CD4-positive, alpha-beta T cell treated with Interleukin-1 beta for 1 hour (primary cell): ENCODE measurements around the gene SLC26A6.

ENCODE experiments used
- DNase-seq, 2 donors: peaks; one replicate each; pipeline ENCODE4 v3.0.0-alpha.2; 2020 to 2022

The SLC26A6 gene

DNA sequence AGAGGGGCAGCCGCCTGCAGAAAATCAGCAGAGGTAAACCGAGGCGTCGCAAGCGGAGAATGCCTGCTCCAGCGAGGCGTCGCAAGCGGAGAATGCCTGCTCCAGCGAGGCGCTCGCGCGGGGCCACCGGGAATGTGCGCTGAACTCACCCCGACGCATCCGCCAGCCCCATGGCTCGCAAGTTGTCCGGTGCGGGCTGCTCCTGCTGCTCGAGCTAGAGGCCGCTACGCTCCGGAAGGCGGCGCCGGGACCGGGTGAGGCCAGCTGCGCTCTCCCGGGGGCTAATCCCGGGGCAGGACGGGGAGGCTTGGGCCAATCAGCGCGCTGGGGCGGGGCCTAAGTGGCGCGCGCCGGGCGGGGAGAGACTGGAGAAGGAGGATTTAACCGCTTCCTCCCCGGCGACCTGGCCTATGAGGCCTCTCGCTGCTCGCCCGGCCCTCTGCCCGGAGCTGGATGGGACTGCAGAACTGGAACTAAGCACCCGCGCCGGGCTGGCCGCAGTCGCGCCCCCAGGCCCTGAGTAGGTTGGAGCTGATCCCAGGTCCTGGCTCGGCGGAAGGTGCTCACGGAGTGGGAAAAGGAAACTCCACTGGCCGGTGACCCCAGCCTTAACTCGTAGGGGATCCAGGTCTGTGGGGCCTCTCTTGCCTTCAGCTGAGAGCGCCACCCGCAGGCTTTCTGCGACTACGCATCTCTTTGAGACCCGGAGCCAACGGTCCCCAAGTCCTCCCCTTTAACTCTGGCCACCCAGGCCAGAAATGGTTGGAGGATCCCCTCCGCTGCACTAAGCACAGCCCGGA, at the start of gene SLC26A6:
SLC26A6 (minus strand) TSS at position 240 of the 800 bp plus-strand sequence; CDS start at position 172, 68 bp downstream.
- DNase-seq = peak; percentile 91 to 93

GRCh38 chr3:48684480-48685143, 49.4 kb upstream of the SLC26A6 start:
- DNase-seq = peak in 1 of 2 donors; percentile 6

DNA sequence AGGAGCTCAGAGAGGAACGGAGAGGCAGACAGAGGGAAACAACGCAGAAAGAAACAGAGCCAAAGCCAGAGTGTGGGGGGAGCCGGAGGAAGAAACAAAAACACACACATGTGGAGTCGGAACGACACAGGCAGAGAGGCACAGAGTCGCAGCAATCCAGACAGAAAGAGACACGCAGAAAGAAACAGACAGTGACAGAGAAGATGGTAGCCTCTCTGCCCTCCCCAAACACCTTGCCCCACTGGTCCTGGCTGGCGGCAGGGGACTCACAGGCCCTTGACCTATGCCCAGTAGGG, 48.7 kb upstream of the SLC26A6 start:
- DNase-seq = no peak

DNA sequence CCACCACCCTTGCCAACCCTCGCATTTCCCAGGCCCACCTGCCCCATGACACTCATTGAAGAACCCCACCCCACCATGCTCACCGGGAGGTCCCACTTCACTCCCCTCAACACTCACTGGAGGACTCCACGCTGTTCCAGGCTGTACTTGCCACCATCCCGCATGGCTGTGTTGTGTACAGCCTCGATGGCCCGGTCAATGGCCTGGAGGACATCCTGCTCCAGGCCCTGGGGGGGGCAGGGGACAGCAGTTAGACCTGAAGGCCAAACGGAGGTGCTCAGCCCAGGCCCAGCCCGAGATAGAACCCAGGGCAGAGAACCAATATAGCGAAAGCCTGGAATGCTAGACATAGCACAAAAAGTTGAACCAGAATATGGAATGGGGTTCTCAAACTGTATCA, 47.5 kb upstream of the SLC26A6 start:
- DNase-seq = no peak

GRCh38 chr3:48681974-48682610, 46.8 kb upstream of the SLC26A6 start:
- DNase-seq = no peak

DNA sequence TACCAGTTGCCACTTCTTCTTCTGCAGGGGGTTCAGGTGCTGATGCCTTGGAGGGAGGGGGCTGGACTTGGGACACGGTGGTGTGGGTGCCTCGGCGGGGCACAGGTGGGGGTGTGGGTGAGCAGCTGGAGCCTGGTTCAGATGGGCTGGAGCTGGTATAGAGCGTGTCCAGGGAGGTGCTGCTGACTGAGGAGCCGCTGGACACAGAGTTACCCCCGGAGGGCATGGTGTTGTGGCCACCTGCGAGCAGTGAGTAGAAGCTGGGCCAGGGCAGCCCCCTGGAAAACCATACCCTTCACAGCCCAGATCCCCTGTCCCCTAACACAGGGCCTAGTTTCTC, 46.2 kb upstream of the SLC26A6 start:
- DNase-seq = no peak

DNA sequence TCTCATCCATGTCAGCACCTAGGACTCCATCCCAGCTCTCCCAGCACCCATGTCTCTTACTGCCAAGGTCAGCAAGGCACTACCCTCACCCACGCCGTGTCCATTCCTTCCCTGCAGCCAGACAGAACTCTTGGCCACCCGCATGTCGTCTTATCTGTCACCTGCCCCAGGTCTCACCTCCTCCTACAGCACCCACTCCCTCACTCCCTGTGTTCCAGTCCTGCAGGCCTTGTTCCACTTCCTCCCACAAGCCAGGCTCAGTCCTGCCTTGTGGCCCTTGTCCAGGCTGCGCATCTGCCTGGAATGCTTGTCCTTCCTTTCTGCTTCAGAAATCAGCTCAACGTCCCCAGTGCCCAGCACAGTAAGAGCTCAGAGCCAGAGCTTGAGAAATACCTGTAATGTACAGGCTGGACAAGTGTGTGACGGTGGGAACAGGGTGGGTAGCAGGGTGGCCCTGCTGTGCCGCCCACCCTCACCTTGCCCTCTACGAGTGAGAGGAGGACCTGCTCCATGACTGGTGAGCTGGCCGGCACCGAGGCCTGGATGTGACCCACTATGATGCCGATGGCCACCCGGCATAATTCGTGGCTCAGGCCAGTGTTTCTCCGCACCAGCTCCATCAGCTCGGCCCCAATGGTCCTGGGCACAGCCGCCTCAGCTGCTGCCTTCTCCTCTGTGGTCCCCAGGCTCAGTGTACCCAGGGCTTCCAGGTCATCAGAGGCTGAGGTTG, 45.7 kb upstream of the SLC26A6 start:
- no peak for DNase-seq

- peak in 1 of 2 donors; percentile 13 for DNase-seq
These were observed 44.4 kb upstream of the SLC26A6 start for GRCh38 chr3:48679411-48680391.

- no peak for DNase-seq
These were observed 43.5 kb upstream of the SLC26A6 start for GRCh38 chr3:48678566-48679380.

DNA sequence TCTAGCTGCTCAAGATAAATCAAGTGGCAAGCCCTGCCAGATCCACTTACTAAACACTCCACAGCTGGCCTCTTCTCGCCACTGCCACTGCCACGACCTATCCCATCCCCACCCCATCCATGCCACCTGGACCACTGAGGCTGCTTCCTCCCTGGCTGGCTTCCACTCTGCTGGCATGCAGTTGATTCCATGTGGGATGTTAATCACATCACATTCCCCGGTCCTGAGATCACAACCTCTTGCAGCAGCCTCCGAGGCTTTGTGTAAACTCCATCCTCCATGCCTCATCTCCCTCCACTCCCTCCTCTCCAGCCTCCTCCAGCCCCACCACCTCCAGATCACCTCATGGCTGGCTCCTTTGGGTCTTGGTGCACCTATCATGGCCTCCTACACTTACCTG, 42.8 kb upstream of the SLC26A6 start:
- no peak for DNase-seq

- DNase-seq = no peak
These were observed 39.2 kb upstream of the SLC26A6 start for GRCh38 chr3:48674505-48674904.

DNA sequence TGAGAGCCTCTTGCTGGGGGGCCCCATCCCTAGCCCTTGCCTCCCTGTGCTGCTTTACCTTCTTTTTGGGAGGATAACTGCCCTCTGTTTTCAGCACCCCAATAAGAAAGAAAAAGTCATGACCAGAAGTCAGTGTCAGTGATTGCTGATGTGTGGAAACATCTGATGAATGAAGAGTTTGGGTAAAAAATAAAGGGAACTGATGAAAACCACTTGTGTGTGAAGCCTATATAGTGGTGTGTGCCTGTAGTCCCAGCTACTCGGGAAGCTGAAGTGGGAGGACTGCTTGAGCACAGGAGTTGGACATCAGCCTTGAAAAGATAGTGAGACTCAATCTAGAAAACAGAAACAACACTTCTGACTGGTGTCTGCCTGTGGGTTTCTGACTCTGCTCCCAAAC, 37.3 kb upstream of the SLC26A6 start:
- DNase-seq = no peak

- no peak for DNase-seq
These were observed 29.7 kb upstream of the SLC26A6 start for GRCh38 chr3:48664929-48665328.

GRCh38 chr3:48664313-48664644, 29.0 kb upstream of the SLC26A6 start:
- no peak for DNase-seq

DNA sequence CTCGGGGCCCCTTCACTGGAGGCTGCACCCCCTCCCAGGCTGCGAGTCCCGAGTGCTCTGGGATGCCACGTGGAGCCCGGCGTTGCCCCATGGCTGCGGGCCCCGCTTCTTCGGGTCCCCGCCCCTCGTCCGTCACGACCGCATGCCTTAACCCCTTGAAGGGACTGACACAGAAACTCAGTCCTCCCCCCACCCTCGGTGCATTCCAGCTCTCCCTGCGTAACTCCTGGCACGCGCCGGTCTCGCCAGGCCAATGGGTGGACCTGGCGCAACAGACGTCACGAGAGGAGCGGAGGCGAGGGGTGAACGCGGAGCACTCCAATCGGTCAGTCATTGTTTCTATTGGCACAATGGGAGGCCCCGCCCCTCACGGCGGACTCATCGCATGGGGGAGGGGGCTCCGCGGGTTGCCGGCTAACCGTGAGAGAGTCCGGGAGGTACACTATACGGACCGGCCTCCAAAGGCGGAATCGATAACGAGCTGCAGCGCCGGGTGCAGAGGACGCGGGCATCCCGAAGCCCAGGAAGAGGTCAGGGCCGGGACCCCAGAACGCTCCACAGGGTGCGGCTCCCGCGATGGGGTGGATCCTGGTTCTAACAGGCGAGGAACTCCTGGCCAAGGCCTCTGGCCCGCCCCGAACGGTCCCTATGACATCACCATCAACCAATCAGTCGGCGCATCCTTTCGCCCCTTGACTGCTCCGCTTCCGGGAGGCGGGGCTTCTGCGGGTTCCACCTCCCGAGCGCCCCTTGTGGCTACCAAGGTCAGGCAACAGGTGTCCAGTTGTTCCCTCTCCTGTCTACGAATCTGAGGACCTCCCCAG, 28.4 kb upstream of the SLC26A6 start:
- DNase-seq = peak; percentile 91

GRCh38 chr3:48662753-48663488, 27.7 kb upstream of the SLC26A6 start, which contains the start of gene CELSR3:
Gene CELSR3 (minus strand): TSS chr3:48662886. CDS start chr3:48662634, 252 bp downstream.
- DNase-seq = peak; percentile 63 to 73

- no peak for DNase-seq
These were observed 27.0 kb upstream of the SLC26A6 start for GRCh38 chr3:48662145-48662752.

DNA sequence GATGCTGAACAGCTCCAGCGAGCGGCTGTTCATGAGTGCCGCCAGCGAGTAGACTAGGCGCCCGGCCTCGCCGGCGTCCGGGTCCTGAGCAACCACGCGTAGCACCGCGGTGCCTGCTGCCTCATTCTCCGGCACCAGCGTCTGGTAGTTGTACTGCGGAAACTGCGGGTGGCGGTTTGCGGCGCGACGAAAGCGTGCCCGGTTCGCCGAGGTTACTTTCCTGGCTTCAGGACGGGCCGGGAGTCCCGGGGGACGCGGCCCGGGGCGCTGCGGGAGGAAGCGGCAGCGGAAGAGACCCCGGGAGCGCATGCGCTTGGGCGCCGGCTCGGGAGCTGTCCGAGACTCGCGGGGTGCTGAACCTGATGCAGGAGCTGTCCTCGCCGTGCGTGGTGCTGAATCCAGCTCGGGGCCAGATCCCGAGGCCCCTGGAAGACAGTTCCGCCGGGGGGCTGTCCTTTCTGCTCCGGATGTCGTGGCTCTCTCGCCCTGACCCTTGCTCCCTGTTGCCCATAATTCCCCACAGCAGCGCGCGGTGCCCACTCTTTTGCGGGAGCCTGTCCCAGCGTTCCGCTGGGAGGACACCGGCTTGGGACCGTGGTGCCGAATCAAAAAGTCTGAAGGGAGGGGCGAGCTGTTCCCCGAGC, 26.4 kb upstream of the SLC26A6 start:
- peak; percentile 61 to 74 for DNase-seq
